K562 (cell line): ENCODE data around the gene RNF224. TPM values are rescaled to one million over a fixed set of nuclear protein-coding genes. Genes with fewer than 3 reads are reported as not detected.
A peak's percentile ranks its signal among the peaks of the same experiment; 100 is the strongest.

Experiments used
- BCL6 ChIP-seq: fragments of 250-450 bp; sonication (Bioruptor Pico); IDR thresholded peaks from 2 replicates; pipeline ENCODE4 v1.4.0; 2020
- BRF1 ChIP-seq: IDR thresholded peaks from 3 replicates; pipeline ENCODE4 v1.6.1; 2011; ENCODE audit warnings: borderline replicate concordance, mild to moderate bottlenecking; ENCODE audit not compliant: insufficient read length; ENCODE audit errors: extremely low read depth
- CTCF ChIP-seq, 3 experiments: IDR thresholded peaks in 2 of 3; conservative IDR thresholded peaks in 1 of 3; 2 replicates each; pipeline ENCODE4 v1.5.1; 2011 to 2012; ENCODE audit warnings: low read length in 3 of 3, mild to moderate bottlenecking in 3 of 3, control low read depth in 2 of 3, improper control_type of control experiment in 1 of 3, inconsistent platforms in 1 of 3, low read depth in 1 of 3, mixed read lengths in 1 of 3, moderate library complexity in 1 of 3; ENCODE audit not compliant: insufficient read depth in 2 of 3
- E2F1 ChIP-seq: sonication (generic); formaldehyde crosslinking; IDR thresholded peaks from 2 replicates; pipeline ENCODE4 v1.8.1; 2023; ENCODE audit warnings: mild to moderate bottlenecking, missing genetic modification reagents, moderate library complexity
- EGR1 ChIP-seq: fragments of 450-650 bp; conservative IDR thresholded peaks from 2 replicates; pipeline ENCODE4 v1.6.1; 2017; ENCODE audit warnings: mild to moderate bottlenecking
- MAX ChIP-seq: sonication (generic); formaldehyde crosslinking; IDR thresholded peaks from 2 replicates; pipeline ENCODE4 v1.9.0; 2022; ENCODE audit warnings: mild to moderate bottlenecking, missing genetic modification reagents
- MCM3 ChIP-seq: fragments of 450-650 bp; IDR thresholded peaks from 2 replicates; pipeline ENCODE4 v1.6.1; 2016
- NR2C2 ChIP-seq, 2 experiments: fragments of 200-800 bp in 1 of 2; sonication (Bioruptor generic) in 1 of 2; sonication (generic) in 1 of 2; formaldehyde crosslinking in 1 of 2; IDR thresholded peaks; 2 replicates each; pipeline versions ENCODE4 v1.6.1 to v1.8.0; 2016 to 2022; ENCODE audit warnings: mild to moderate bottlenecking in 1 of 2, missing compliant biosample characterization in 1 of 2, missing genetic modification characterization in 1 of 2, missing genetic modification reagents in 1 of 2
- RBBP5 ChIP-seq: fragments of 200-600 bp; sonication (generic); IDR thresholded peaks from 2 replicates; pipeline ENCODE4 v1.6.1; 2012; ENCODE audit warnings: borderline replicate concordance, mild to moderate bottlenecking, low read length, control low read depth, inconsistent platforms; ENCODE audit not compliant: insufficient read depth, poor library complexity, severe bottlenecking
- RCOR1 ChIP-seq, 2 experiments: IDR thresholded peaks; 2 replicates each; pipeline ENCODE4 v1.6.1; 2012; ENCODE audit warnings: low read depth in 2 of 2, low read length in 2 of 2, borderline replicate concordance in 1 of 2, improper control_type of control experiment in 1 of 2
- STAT5A ChIP-seq: IDR thresholded peaks from 2 replicates; pipeline ENCODE4 v1.6.1; 2012; ENCODE audit warnings: low read length, inconsistent platforms, borderline replicate concordance
- TFAP4 ChIP-seq: sonication (generic); formaldehyde crosslinking; IDR thresholded peaks from 2 replicates; pipeline ENCODE4 v1.8.0; 2022; ENCODE audit warnings: missing genetic modification reagents, mild to moderate bottlenecking, moderate library complexity, borderline replicate concordance
- TGIF2 ChIP-seq: sonication (generic); formaldehyde crosslinking; IDR thresholded peaks from 2 replicates; pipeline ENCODE4 v1.8.1; 2022; ENCODE audit warnings: mild to moderate bottlenecking, missing genetic modification reagents, moderate library complexity
- TSC22D4 ChIP-seq: fragments of 450-650 bp; IDR thresholded peaks from 2 replicates; pipeline ENCODE4 v1.6.1; 2016; ENCODE audit warnings: missing genetic modification characterization, missing biosample characterization, control low read depth
- U2AF1 ChIP-seq: fragments of 200-400 bp; formaldehyde crosslinking; optimal IDR thresholded peaks from 2 replicates; pipeline ENCODE3; 2017; ENCODE audit warnings: mild to moderate bottlenecking, low read depth, low read length, moderate library complexity
- ZBTB1 ChIP-seq: sonication (generic); formaldehyde crosslinking; IDR thresholded peaks from 2 replicates; pipeline ENCODE4 v1.8.1; 2023; ENCODE audit warnings: missing genetic modification reagents, low read depth, mild to moderate bottlenecking, borderline replicate concordance
- ZC3H11A ChIP-seq: IDR thresholded peaks from 2 replicates; pipeline ENCODE4 v1.6.1; 2012; ENCODE audit warnings: low read depth, low read length, improper control_type of control experiment
- ZKSCAN8 ChIP-seq: fragments of 200-800 bp; sonication (Bioruptor generic); IDR thresholded peaks from 2 replicates; pipeline ENCODE4 v1.6.1; 2016; ENCODE audit warnings: missing genetic modification characterization, missing compliant biosample characterization
- ZNF518B ChIP-seq: fragments of 250-450 bp; sonication (Bioruptor Pico); IDR thresholded peaks from 2 replicates; pipeline ENCODE4 v1.5.0; 2021; ENCODE audit warnings: mild to moderate bottlenecking, moderate library complexity
- polyA plus RNA-seq, 8 experiments: library from polyadenylated mRNA; depleted of rRNA in 4 of 8; stranded (reverse) in 5 of 8; unstranded in 3 of 8; fragments of >200 nt; fragmentation: Nextera tagmentation in 2 of 8; fragmentation: Illumina TruSeq in 1 of 8; extraction: Ambion mirVana in 2 of 8; extraction: Trizol in 1 of 8; gene quantifications; 2 replicates each; pipeline versions ENCODE4 v1.2.1 to v1.2.3, GENCODE V29; 2011 to 2014; ENCODE audit warnings: inconsistent platforms in 1 of 8, missing spikeins in 1 of 8
- total RNA-seq, 7 experiments: library from RNA; depleted of rRNA in 6 of 7; stranded (reverse); fragments of >200 nt in 6 of 7; fragmentation: Illumina TruSeq in 2 of 7; extraction: Trizol in 2 of 7; gene quantifications; 2 replicates each; pipeline versions ENCODE4 v1.2.1 to v1.2.3, GENCODE V29; 2011 to 2021; ENCODE audit warnings: low replicate concordance in 1 of 7

The RNF224 gene
- total and polyA plus RNA-seq, 9 of the 15 experiments (the other 6 are each of a cell fraction or from before 2014, with no cell fraction given), result not detected

- TF ChIP-seq BCL6 (no peak), U2AF1 (no peak), MAX (CRISPR knock-in tag) (peak; percentile 75), ZNF518B (no peak), BRF1 (no peak), CTCF (IDR thresholded peaks at IDR 0.05 in 2 of 3, conservative IDR thresholded peaks at IDR 0.05 in 1 of 3; ENCODE audit: insufficient read depth in 2 of 3, low read depth in 1 of 3, low read length in 3 of 3) (peak; percentile 99 to 100 (median 99)), ZBTB1 (CRISPR knock-in tag) (no peak), ZKSCAN8 (no peak), MCM3 (no peak), TGIF2 (no peak), EGR1 (peak; percentile 82), RBBP5 (no peak), TSC22D4 (no peak), RCOR1 (IDR thresholded peaks at IDR 0.05; ENCODE audit: borderline replicate concordance in 1 of 2, low read depth in 2 of 2, low read length in 2 of 2) (peak in 1 of 2 experiments; percentile 79; a peak in 3 of 4 replicates), ZC3H11A (no peak), STAT5A (no peak; the same call in 1 of the 2 replicates), TFAP4 (CRISPR knock-in tag) (peak; percentile 97), NR2C2 (CRISPR knock-in tag; IDR thresholded peaks at IDR 0.05) (no peak), NR2C2 (tag; IDR thresholded peaks at IDR 0.05) (peak; percentile 24; the same call in 1 of the 2 replicates), E2F1 (CRISPR knock-in tag) (peak; percentile 87)
These were observed 9.1 kb downstream of the RNF224 start (continued) for GRCh38 chr9:137236238-137236935.
